Endothelial cell of umbilical vein (primary cell): ENCODE results near the gene SMPX. TPM values are rescaled to one million over a fixed set of nuclear protein-coding genes. Genes with fewer than 3 reads are reported as not detected.

Experiments used
- BruUV-seq: library from RNA; stranded (reverse); fragments of 400-500 nt; replicated peaks from 2 replicates; lab custom pipeline; 2021; lab: Mats Ljungman, UMichigan
- CTCF ChIA-PET: fragments of 300-600, 350-600 bp; sonication (Branson Sonifier 250); formaldehyde crosslinking; loops from one replicate; lab custom pipeline; 2021; ENCODE audit warnings: antibody characterized with exemption, inconsistent platforms; lab: Charles Lee
- POLR2A ChIA-PET: fragments of 300-600, 350-600 bp; sonication (Branson Sonifier 250); formaldehyde crosslinking; loops from one replicate; lab custom pipeline; 2021; ENCODE audit warnings: antibody characterized with exemption, inconsistent platforms; lab: Charles Lee
- DNase-seq: peaks from one replicate; pipeline ENCODE4 v3.0.0-alpha.2; 2011; ENCODE audit warnings: low read depth, low spot score
- FAIRE-seq: peaks from 2 replicates; lab custom pipeline; 2011; peaks lifted over from hg19 to GRCh38; lab: Jason Lieb, UNC
- H2AFZ ChIP-seq: 2 replicates; pipeline ENCODE4 v1.6.0; 2012; ENCODE audit warnings: low read depth, low read length, control low read depth, inconsistent platforms
- H3K27ac ChIP-seq: 2 replicates; pipeline ENCODE4 v1.5.1; 2011; ENCODE audit warnings: low read depth, mild to moderate bottlenecking, control low read depth, low read length, moderate library complexity; ENCODE audit not compliant: insufficient read depth
- H3K27me3 ChIP-seq, 2 experiments: 2 replicates each; pipeline versions ENCODE4 v1.6.0 to v1.6.1; 2011; ENCODE audit warnings: low read length in 2 of 2, mixed read lengths in 1 of 2; ENCODE audit not compliant: control insufficient read depth in 2 of 2, insufficient read depth in 2 of 2
- H3K36me3 ChIP-seq, 2 experiments: 2 replicates in 1 of 2; 3 replicates in 1 of 2; pipeline ENCODE4 v1.5.1; 2011; ENCODE audit warnings: low read length in 2 of 2, mild to moderate bottlenecking in 1 of 2, moderate library complexity in 1 of 2; ENCODE audit not compliant: control insufficient read depth in 2 of 2, insufficient read depth in 2 of 2; ENCODE audit errors: extremely low read depth in 1 of 2
- H3K4me1 ChIP-seq: 3 replicates; pipeline ENCODE4 v1.5.1; 2011; ENCODE audit warnings: mild to moderate bottlenecking, low read length; ENCODE audit not compliant: control insufficient read depth, insufficient read depth; ENCODE audit errors: extremely low read depth
- H3K4me2 ChIP-seq: 2 replicates; pipeline ENCODE4 v1.6.1; 2011; ENCODE audit warnings: low read length, control low read depth, mixed read lengths; ENCODE audit not compliant: insufficient read depth
- H3K4me3 ChIP-seq, 3 experiments: fragments of 200-600 bp in 1 of 3; sonication (generic), shearing (Covaris generic) in 1 of 3; replicated peaks in 1 of 3; 2 replicates each; pipeline ENCODE4 v1.5.1; 2011 to 2016; ENCODE audit warnings: control low read depth in 3 of 3, low read length in 3 of 3, mild to moderate bottlenecking in 2 of 3, inconsistent platforms in 1 of 3, low read depth in 1 of 3, moderate library complexity in 1 of 3; ENCODE audit not compliant: insufficient read depth in 1 of 3
- H3K79me2 ChIP-seq: 2 replicates; pipeline ENCODE4 v1.6.0; 2012; ENCODE audit warnings: low read length, inconsistent platforms; ENCODE audit not compliant: control insufficient read depth, insufficient read depth
- H3K9ac ChIP-seq: replicated peaks from 2 replicates; pipeline ENCODE3; 2011; ENCODE audit warnings: low read length, control low read depth; ENCODE audit not compliant: insufficient read depth; ENCODE audit errors: extremely low read depth
- H3K9me1 ChIP-seq: replicated peaks from 3 replicates; pipeline ENCODE4 v1.6.0; 2011; ENCODE audit warnings: mild to moderate bottlenecking, low read length; ENCODE audit not compliant: control insufficient read depth, insufficient read depth; ENCODE audit errors: extremely low read depth
- H3K9me3 ChIP-seq: replicated peaks from 2 replicates; pipeline ENCODE4 v1.5.1; 2012; ENCODE audit warnings: low read length, inconsistent platforms; ENCODE audit not compliant: control insufficient read depth, insufficient read depth
- H4K20me1 ChIP-seq: replicated peaks from 2 replicates; pipeline ENCODE3; 2011; ENCODE audit warnings: mild to moderate bottlenecking, low read length; ENCODE audit not compliant: control insufficient read depth, insufficient read depth; ENCODE audit errors: extremely low read depth
- CTCF ChIP-seq, 2 donors: IDR thresholded peaks; 1 replicate in 1 of 2; 2 replicates in 1 of 2; pipeline ENCODE4 v1.5.1; 2011; ENCODE audit warnings: low read length in 2 of 2, mild to moderate bottlenecking in 2 of 2, moderate library complexity in 2 of 2, control low read depth in 1 of 2, inconsistent platforms in 1 of 2, low read depth in 1 of 2; ENCODE audit not compliant: insufficient read depth in 1 of 2; ENCODE audit errors: extremely low read depth in 1 of 2
- FOS ChIP-seq: IDR thresholded peaks from 2 replicates; pipeline ENCODE4 v1.6.1; 2011; ENCODE audit warnings: mild to moderate bottlenecking, low read length, moderate library complexity, borderline replicate concordance; ENCODE audit not compliant: insufficient read depth
- GATA2 ChIP-seq: IDR thresholded peaks from 2 replicates; pipeline ENCODE4 v1.7.0; 2011; ENCODE audit warnings: low read depth, mild to moderate bottlenecking, moderate library complexity, mixed read lengths, low read length; ENCODE audit not compliant: insufficient read length, insufficient read depth
- JUN ChIP-seq: IDR thresholded peaks from 2 replicates; pipeline ENCODE4 v1.6.1; 2011; ENCODE audit warnings: borderline replicate concordance, low read depth; ENCODE audit not compliant: insufficient read length, insufficient read depth
- MAX ChIP-seq: IDR thresholded peaks from 2 replicates; pipeline ENCODE4 v1.6.1; 2011; ENCODE audit not compliant: insufficient read depth, insufficient read length
- POLR2A ChIP-seq: IDR thresholded peaks from 2 replicates; pipeline ENCODE4 v1.6.1; 2012; ENCODE audit warnings: low read depth, mild to moderate bottlenecking, control low read depth, low read length
- POLR2AphosphoS5 ChIP-seq: IDR thresholded peaks from 2 replicates; pipeline ENCODE4 v1.6.1; 2012; ENCODE audit warnings: low read depth, mild to moderate bottlenecking, control low read depth, low read length, moderate library complexity; ENCODE audit not compliant: insufficient read depth
- dilution Hi-C: fragments of 300-500 bp; cut with MboI; formaldehyde crosslinking; loops from one replicate; pipeline ENCODE4 v1.15.0; 2019; ENCODE audit warnings: low sequenced_read_pairs; ENCODE audit not compliant: extremely low pct_ligation_motif_present
- intact Hi-C: fragments of 100-400 bp; cut with micrococcal nuclease; formaldehyde crosslinking; loops from one replicate; pipeline ENCODE4 v1.10.0; 2022
- polyA plus RNA-seq, 4 experiments: library from polyadenylated mRNA; depleted of rRNA in 3 of 4; stranded (reverse) in 3 of 4; unstranded in 1 of 4; fragments of >200 nt; gene quantifications; 2 replicates each; pipeline versions ENCODE4 v1.2.1 to v1.2.3, GENCODE V29; 2011 to 2012; ENCODE audit warnings: missing spikeins in 1 of 4
- total RNA-seq: library from RNA; stranded (reverse); gene quantifications from 2 replicates; pipeline ENCODE4 v1.2.3, GENCODE V29; 2021

Gene SMPX
- total and polyA plus RNA-seq, 2 donors (not counting 3 experiments of a cell fraction or from before 2014, with no cell fraction given), result not detected

GRCh38 chrX:21799767-21800166 lies 41.9 kb upstream of the SMPX start:
- Histone ChIP-seq H2AFZ (no peak overlapping the region), H3K79me2 (no peaks in the 10 kb centered on the region), H3K27me3 (no peaks in the 10 kb centered on the region), H3K4me3 (no peak overlapping the region), H3K36me3 (no peaks in the 10 kb centered on the region), H4K20me1 (no peaks in the 10 kb centered on the region), H3K4me2 (no peak overlapping the region), H3K9ac (no peak overlapping the region), H3K9me1 (no peaks in the 10 kb centered on the region), H3K4me1 (no peaks in the 10 kb centered on the region), H3K9me3 (no peaks in the 10 kb centered on the region), H3K27ac (no peak overlapping the region)
- no peak for TF ChIP-seq POLR2AphosphoS5
- TF ChIP-seq FOS, result no peak
- no peak for TF ChIP-seq MAX
- TF ChIP-seq GATA2, result no peak
- no peak for TF ChIP-seq JUN
- TF ChIP-seq POLR2A, result no peak
- no peak for TF ChIP-seq CTCF (IDR thresholded peaks at IDR 0.05; ENCODE audit: extremely low read depth in 1 of 2, insufficient read depth in 1 of 2, low read depth in 1 of 2, low read length in 2 of 2)
- dilution Hi-C loops (no loop called here), intact Hi-C loops (no loop called here)
- DNase-seq (no peak), FAIRE-seq (no peak)
- ChIA-PET CTCF (interaction anchor here (1.5 kb wide), 1 partner anchor 9 kb away, joined by 4 read pairs; no protein-coding TSS in a partner anchor), POLR2A (no interaction called here)
- BruUV-seq, result no TSS peak
